ENCODE results near the gene TGFBRAP1.

TGFBRAP1 gene

GRCh38 chr2:105335469-105335868 lies 5.9 kb upstream of the TGFBRAP1 start:
- Histone ChIP-seq H3K27ac (replicated peaks) (no peak overlapping the region), H3K27me3 (ENCODE audit: insufficient read depth, poor library complexity, severe bottlenecking) (no peaks in the 10 kb centered on the region), H3K4me3 (replicated peaks; ENCODE audit: insufficient read depth, low read length) (no peak overlapping the region)
- no peak for TF ChIP-seq SPI1 (IDR thresholded peaks at IDR 0.05; ENCODE audit: borderline replicate concordance, low read depth)
- TF ChIP-seq, protein P1, sequence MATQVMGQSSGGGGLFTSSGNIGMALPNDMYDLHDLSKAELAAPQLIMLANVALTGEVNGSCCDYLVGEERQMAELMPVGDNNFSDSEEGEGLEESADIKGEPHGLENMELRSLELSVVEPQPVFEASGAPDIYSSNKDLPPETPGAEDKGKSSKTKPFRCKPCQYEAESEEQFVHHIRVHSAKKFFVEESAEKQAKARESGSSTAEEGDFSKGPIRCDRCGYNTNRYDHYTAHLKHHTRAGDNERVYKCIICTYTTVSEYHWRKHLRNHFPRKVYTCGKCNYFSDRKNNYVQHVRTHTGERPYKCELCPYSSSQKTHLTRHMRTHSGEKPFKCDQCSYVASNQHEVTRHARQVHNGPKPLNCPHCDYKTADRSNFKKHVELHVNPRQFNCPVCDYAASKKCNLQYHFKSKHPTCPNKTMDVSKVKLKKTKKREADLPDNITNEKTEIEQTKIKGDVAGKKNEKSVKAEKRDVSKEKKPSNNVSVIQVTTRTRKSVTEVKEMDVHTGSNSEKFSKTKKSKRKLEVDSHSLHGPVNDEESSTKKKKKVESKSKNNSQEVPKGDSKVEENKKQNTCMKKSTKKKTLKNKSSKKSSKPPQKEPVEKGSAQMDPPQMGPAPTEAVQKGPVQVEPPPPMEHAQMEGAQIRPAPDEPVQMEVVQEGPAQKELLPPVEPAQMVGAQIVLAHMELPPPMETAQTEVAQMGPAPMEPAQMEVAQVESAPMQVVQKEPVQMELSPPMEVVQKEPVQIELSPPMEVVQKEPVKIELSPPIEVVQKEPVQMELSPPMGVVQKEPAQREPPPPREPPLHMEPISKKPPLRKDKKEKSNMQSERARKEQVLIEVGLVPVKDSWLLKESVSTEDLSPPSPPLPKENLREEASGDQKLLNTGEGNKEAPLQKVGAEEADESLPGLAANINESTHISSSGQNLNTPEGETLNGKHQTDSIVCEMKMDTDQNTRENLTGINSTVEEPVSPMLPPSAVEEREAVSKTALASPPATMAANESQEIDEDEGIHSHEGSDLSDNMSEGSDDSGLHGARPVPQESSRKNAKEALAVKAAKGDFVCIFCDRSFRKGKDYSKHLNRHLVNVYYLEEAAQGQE (IDR thresholded peaks at IDR 0.05; ENCODE audit: insufficient replicate concordance, low read depth), result no peak
- no peak for TF ChIP-seq CTCF (IDR thresholded peaks at IDR 0.05; ENCODE audit: insufficient read depth, low read length)
- no peak for DNase-seq (ENCODE audit: low read depth in 1 of 2, low spot score in 1 of 2)

DNA sequence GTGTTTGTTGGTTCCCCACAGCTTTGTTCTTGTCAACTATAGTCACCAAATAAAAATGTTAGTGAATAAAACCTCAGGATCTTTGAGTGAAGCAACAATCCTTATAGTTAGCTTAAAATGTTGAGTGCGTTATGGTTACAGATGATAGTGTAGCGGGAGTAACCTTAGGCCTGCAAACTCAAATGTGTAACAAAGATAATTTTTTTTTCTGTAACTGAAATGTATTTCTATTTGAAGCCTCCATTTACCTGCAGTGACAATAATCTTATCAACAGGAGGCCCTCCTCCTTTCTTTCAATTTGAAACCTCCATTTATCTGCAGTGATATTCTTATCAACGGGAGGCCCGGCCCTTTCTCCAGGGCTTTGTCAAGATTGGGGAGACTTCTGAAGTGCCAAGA lies 4.7 kb upstream of the TGFBRAP1 start:
- H3K27me3 ChIP-seq (ENCODE audit: insufficient read depth, poor library complexity, severe bottlenecking), result no peaks in the 10 kb centered on the region
- DNase-seq (ENCODE audit: low read depth in 1 of 2, low spot score in 1 of 2), result no peak
- no peak for TF ChIP-seq GABPA (IDR thresholded peaks at IDR 0.05; ENCODE audit: low read depth)
- TF ChIP-seq CTCF (IDR thresholded peaks at IDR 0.05; ENCODE audit: insufficient read depth, low read length), result no peak
- no peak for TF ChIP-seq POLR2AphosphoS5 (IDR thresholded peaks at IDR 0.05; ENCODE audit: low read depth)
- TF ChIP-seq, protein P1 (IDR thresholded peaks at IDR 0.05; ENCODE audit: insufficient replicate concordance, low read depth), result no peak
- TF ChIP-seq SPI1 (IDR thresholded peaks at IDR 0.05; ENCODE audit: borderline replicate concordance, low read depth), result no peak
- no peak overlapping the region for H3K4me3 ChIP-seq (replicated peaks; ENCODE audit: insufficient read depth, low read length)
- H3K27ac ChIP-seq (replicated peaks), result no peak overlapping the region

DNA sequence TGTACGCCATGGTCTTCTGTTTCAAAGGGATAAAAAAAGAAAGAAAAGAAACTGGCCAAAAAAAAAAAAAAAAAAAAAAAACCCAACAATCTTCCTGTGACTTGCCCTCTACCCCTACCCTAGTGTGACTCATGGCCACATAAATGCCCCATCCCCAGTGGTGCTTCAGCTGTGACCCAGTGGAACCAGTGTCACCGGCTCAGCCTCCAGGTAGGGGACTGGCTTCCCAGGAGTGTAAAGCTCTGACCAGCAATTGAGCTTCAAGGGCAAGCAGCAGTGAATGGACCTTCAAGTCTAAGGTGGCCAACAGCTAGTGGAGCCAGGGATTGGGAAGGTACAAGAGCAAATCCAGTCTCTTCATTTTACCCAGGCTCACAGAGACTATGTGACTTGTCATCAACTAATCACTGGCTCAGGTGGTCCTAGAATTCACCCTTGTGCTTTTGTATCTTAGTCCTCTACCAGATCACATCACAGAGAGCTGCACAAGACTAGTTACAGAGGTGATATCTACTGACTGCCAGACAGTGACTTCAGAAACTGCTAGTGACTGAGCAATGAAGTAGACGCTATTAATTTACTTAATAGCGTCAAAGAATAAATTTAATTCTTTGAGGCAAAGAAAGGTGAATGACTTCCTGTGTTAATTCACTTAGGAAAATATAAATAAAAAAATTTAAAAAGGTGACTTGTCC lies 1.3 kb upstream of the TGFBRAP1 start:
- TF ChIP-seq, protein P1 (IDR thresholded peaks at IDR 0.05; ENCODE audit: insufficient replicate concordance, low read depth), result no peak
- H3K27me3 ChIP-seq (ENCODE audit: insufficient read depth, poor library complexity, severe bottlenecking), result no peaks in the 10 kb centered on the region
- peak overlapping the region; percentile 92 for H3K27ac ChIP-seq (replicated peaks)
- DNase-seq (ENCODE audit: low read depth in 1 of 2, low spot score in 1 of 2), result no peak
- H3K4me3 ChIP-seq (replicated peaks; ENCODE audit: insufficient read depth, low read length), result no peak overlapping the region
